BJ (cell line): ENCODE measurements around the gene TBC1D1. TPM values are rescaled to one million over a fixed set of nuclear protein-coding genes. Genes with fewer than 3 reads are reported as not detected.

Experiments
- CTCF ChIA-PET: fragments of 350-600 bp; formaldehyde crosslinking; extraction: SDS; loops from one replicate; lab custom pipeline; 2021; ENCODE audit warnings: antibody characterized with exemption, inconsistent platforms; lab: Yijun Ruan, JAX
- POLR2A ChIA-PET: fragments of 300-600 bp; sonication (Branson Sonifier 250); formaldehyde crosslinking; extraction: SDS; loops from one replicate; lab custom pipeline; 2021; ENCODE audit warnings: antibody characterized with exemption; lab: Charles Lee
- DNase-seq: peaks from one replicate; pipeline ENCODE4 v3.0.0-alpha.2; 2011; ENCODE audit warnings: low read depth
- H3K27me3 ChIP-seq: 2 replicates; pipeline ENCODE4 v1.6.0; 2011; ENCODE audit warnings: low read length; ENCODE audit not compliant: control insufficient read depth, insufficient read depth
- H3K36me3 ChIP-seq: 2 replicates; pipeline ENCODE4 v1.5.1; 2011; ENCODE audit warnings: low read length; ENCODE audit not compliant: control insufficient read depth, insufficient read depth
- H3K4me3 ChIP-seq: 2 replicates; pipeline ENCODE4 v1.5.1; 2011; ENCODE audit warnings: low read depth, mild to moderate bottlenecking, control low read depth, low read length
- polyA plus RNA-seq: library from polyadenylated mRNA; depleted of rRNA; stranded (reverse); fragments of >200 nt; gene quantifications from 2 replicates; pipeline ENCODE4 v1.2.3, GENCODE V29; 2011
- TF ChIP-seq, protein P1 (sequence below): IDR thresholded peaks from 2 replicates; pipeline ENCODE4 v1.5.1; 2011; ENCODE audit warnings: low read depth, mild to moderate bottlenecking, control low read depth, inconsistent platforms, low read length, moderate library complexity; ENCODE audit not compliant: insufficient read depth

TBC1D1 gene
- polyA plus RNA-seq, 1 experiment, result 46.1 TPM

- POLR2A ChIA-PET, result no interaction called here
- CTCF ChIA-PET, result no interaction called here
- H3K4me3 ChIP-seq, result no peak overlapping the region
- no peak for DNase-seq
- H3K27me3 ChIP-seq, result peaks cover 6% of the 10 kb centered on the region
- H3K36me3 ChIP-seq, result no peaks in the 10 kb centered on the region
- TF ChIP-seq, protein P1, sequence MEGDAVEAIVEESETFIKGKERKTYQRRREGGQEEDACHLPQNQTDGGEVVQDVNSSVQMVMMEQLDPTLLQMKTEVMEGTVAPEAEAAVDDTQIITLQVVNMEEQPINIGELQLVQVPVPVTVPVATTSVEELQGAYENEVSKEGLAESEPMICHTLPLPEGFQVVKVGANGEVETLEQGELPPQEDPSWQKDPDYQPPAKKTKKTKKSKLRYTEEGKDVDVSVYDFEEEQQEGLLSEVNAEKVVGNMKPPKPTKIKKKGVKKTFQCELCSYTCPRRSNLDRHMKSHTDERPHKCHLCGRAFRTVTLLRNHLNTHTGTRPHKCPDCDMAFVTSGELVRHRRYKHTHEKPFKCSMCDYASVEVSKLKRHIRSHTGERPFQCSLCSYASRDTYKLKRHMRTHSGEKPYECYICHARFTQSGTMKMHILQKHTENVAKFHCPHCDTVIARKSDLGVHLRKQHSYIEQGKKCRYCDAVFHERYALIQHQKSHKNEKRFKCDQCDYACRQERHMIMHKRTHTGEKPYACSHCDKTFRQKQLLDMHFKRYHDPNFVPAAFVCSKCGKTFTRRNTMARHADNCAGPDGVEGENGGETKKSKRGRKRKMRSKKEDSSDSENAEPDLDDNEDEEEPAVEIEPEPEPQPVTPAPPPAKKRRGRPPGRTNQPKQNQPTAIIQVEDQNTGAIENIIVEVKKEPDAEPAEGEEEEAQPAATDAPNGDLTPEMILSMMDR, result no peak
Measured at GRCh38 chr4:37949636-37950426, 58.9 kb downstream of the TBC1D1 start.

DNA sequence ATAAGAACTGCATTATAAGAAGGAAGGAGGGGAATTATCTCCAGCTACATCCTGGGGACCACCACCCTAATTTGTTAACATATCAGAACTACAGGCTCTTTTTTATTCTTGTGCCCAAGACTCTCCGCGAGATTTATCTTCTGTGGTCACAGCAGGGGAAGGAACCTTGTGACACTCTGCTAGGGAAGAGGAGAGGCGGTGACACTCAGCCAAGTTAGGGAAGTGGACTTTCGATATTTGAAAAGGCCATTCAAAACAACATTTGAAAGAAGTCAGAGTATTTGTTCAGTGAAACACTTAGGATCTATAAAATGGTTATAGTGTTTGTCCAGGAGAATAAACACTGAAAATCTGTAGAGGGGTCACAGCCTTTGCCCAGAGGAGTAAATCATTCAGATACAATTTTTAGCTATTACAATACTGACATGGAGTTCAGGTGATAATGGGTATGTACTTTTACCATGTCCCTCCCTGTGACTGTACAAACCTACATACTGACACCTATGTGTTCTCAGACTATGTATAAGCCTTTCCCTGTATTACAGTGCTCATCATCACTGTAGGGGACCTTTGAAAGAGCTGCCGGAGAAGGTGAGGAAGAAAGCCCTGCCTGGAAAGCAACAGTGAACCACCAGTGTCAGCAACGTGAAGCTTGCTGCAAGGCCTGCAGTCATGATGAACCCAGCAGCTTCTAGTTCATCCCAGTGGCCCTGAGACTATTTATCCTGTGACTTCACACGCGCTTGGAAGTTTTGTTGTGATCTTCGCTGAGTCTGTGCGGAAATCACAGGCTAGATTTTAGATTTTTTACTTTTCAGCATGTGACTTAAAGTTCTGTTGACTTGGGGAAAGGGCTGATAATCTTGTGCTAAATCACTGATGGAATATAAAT is 60.8 kb downstream of the TBC1D1 start:
- TF ChIP-seq, protein P1, result no peak
- DNase-seq, result no peak
- POLR2A ChIA-PET, result no interaction called here
- CTCF ChIA-PET, result interaction anchor here (0.6 to 1.6 kb wide), 3 partner anchors 24 to 500 kb away, joined by 3 read pairs; no protein-coding TSS in a partner anchor
- H3K4me3 ChIP-seq, result no peak overlapping the region
- no peaks in the 10 kb centered on the region for H3K36me3 ChIP-seq
- H3K27me3 ChIP-seq, result peaks cover 6% of the 10 kb centered on the region

DNA sequence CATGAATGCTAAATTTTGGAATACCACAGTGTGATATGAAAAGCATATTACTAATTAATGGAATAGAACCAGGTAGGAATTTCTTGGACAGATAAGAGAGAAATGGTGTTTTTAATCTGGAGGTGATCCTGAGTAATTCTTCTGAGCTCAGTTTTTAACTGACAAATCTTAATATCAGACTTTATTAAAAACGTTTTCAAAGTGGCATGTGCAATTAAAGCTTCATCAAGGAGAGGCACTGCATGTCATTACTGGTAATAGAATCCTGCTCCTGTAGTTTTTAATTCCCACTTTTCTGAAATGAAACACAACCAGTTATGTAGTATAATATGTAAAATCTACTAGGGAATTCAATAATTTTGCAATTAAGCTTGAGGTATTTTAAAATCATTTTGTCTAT is 62.3 kb downstream of the TBC1D1 start:
- H3K36me3 ChIP-seq, result no peaks in the 10 kb centered on the region
- TF ChIP-seq, protein P1, result no peak
- ChIA-PET POLR2A (no interaction called here), CTCF (interaction anchor here (0.7 to 1.6 kb wide), 3 partner anchors 13 to 37 kb away, joined by 3 read pairs; no protein-coding TSS in a partner anchor)
- DNase-seq, result no peak
- peaks cover 6% of the 10 kb centered on the region for H3K27me3 ChIP-seq
- H3K4me3 ChIP-seq, result no peak overlapping the region

DNA sequence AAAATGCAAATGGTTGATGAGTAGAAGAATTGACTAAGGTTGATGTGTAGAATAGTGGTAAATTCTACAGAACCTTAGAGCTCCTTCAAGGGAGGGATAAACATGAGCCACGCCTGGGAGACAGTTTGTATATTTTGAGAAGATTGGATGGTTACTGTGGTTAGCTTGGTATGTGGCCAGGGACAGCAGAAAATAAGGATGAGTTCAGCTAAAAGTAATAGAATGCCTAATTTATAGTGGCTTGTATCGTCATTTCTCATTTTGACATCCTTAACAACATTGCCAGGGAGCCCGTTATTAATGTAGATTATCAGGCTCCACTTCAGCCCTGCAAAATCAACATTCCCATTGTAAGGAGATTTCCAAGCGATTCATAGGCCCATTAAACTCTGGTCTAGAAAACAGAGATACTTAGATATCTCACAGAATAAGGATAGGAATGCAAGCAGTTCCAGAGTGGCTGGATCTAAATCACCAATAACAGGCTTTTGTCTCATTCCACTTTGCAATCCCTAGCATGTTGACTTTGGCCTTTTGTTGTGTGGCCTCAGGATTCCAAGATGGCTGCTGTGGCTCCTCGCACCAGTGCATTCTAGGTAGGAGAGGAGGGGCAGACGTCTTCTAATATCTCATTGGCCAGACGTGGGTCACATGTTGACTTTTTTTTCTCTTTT is 62.9 kb downstream of the TBC1D1 start:
- Histone ChIP-seq H3K27me3 (peaks cover 6% of the 10 kb centered on the region), H3K4me3 (no peak overlapping the region), H3K36me3 (no peaks in the 10 kb centered on the region)
- POLR2A ChIA-PET, result no interaction called here
- TF ChIP-seq, protein P1, result no peak
- CTCF ChIA-PET, result interaction anchor here (0.7 kb wide), 1 partner anchor 12 kb away, joined by 3 read pairs; no protein-coding TSS in a partner anchor
- DNase-seq, result no peak
